Smooth muscle cell (in vitro differentiated cells): ENCODE measurements around the gene CHSY1. TPM values are rescaled to one million over a fixed set of nuclear protein-coding genes. Genes with fewer than 3 reads are reported as not detected.
A peak's percentile ranks its signal among the peaks of the same experiment; 100 is the strongest.

Source experiments
- DNase-seq: peaks from one replicate; lab custom pipeline; 2025; ENCODE audit not compliant: unreplicated experiment; lab: John Stamatoyannopoulos, UW
- H2AFZ ChIP-seq: fragments of 200-600 bp; sonication (generic); 2 replicates; pipeline ENCODE4 v1.6.0; 2016; ENCODE audit warnings: antibody characterized with exemption, low read depth, mild to moderate bottlenecking
- H3F3A ChIP-seq: fragments of 200-600 bp; sonication (generic); 2 replicates; pipeline ENCODE4 v1.6.0; 2017; ENCODE audit warnings: antibody characterized with exemption, low read depth
- H3K27ac ChIP-seq: fragments of 200-600 bp; sonication (generic); 2 replicates; pipeline ENCODE4 v1.5.1; 2016; ENCODE audit warnings: low read depth, mild to moderate bottlenecking
- H3K27me3 ChIP-seq: fragments of 200-600 bp; sonication (generic); 2 replicates; pipeline ENCODE4 v1.6.1; 2016; ENCODE audit warnings: low read depth, mild to moderate bottlenecking
- H3K36me3 ChIP-seq: fragments of 200-600 bp; sonication (generic); 2 replicates; pipeline ENCODE4 v1.5.1; 2016; ENCODE audit warnings: low read depth
- H3K4me1 ChIP-seq: fragments of 200-600 bp; sonication (generic); 2 replicates; pipeline ENCODE4 v1.5.1; 2016; ENCODE audit warnings: low read depth
- H3K4me2 ChIP-seq: fragments of 200-600 bp; sonication (generic); 2 replicates; pipeline ENCODE4 v1.6.0; 2016; ENCODE audit warnings: mild to moderate bottlenecking
- H3K4me3 ChIP-seq: fragments of 200-600 bp; sonication (generic); 2 replicates; pipeline ENCODE4 v1.5.1; 2016; ENCODE audit warnings: mild to moderate bottlenecking
- H3K79me2 ChIP-seq: fragments of 200-600 bp; sonication (generic); 2 replicates; pipeline ENCODE4 v1.6.0; 2016; ENCODE audit warnings: low read depth, mild to moderate bottlenecking
- H3K9ac ChIP-seq: fragments of 200-600 bp; sonication (generic); 2 replicates; pipeline ENCODE4 v1.6.0; 2016; ENCODE audit warnings: low read depth
- H3K9me3 ChIP-seq: fragments of 200-600 bp; sonication (generic); replicated peaks from 2 replicates; pipeline ENCODE4 v1.5.1; 2016; ENCODE audit warnings: low read depth
- H4K20me1 ChIP-seq: fragments of 200-600 bp; sonication (generic); 2 replicates; pipeline ENCODE4 v1.6.0; 2016; ENCODE audit warnings: low read depth
- CTCF ChIP-seq: fragments of 200-600 bp; sonication (generic); IDR thresholded peaks from 2 replicates; pipeline ENCODE4 v1.5.1; 2017; ENCODE audit warnings: borderline replicate concordance, mild to moderate bottlenecking, antibody characterized with exemption; ENCODE audit not compliant: insufficient read depth, poor library complexity, severe bottlenecking
- WGBS: methylation state at CpG from one replicate; pipeline ENCODE4 v1.1.7; 2016; ENCODE audit warnings: low lambda C conversion rate; 5-methylcytosine and 5-hydroxymethylcytosine counted together
- polyA plus RNA-seq: library from polyadenylated mRNA; unstranded; fragments of >200 nt; fragmentation: Nextera tagmentation; extraction: Ambion mirVana; gene quantifications from 2 replicates; pipeline ENCODE4 v1.2.1, GENCODE V29; 2016
- total RNA-seq: library from RNA; depleted of rRNA; stranded (reverse); fragments of >200 nt; gene quantifications from 2 replicates; pipeline ENCODE4 v1.2.3, GENCODE V29; 2014

Gene CHSY1
- total and polyA plus RNA-seq, 2 experiments from 2014 or later = 106 to 123 TPM

GRCh38 chr15:101185336-101185735 is 66.5 kb downstream of the CHSY1 start:
- no peak for DNase-seq
- Histone ChIP-seq H3K4me2 (no peak overlapping the region), H3K4me1 (peaks cover 35% of the 10 kb centered on the region), H2AFZ (no peak overlapping the region), H3K79me2 (peaks cover 86% of the 10 kb centered on the region), H3K27ac (peak overlapping the region; percentile 100), H3K9me3 (no peaks in the 10 kb centered on the region), H4K20me1 (peaks cover 3% of the 10 kb centered on the region), H3K9ac (no peak overlapping the region), H3K36me3 (no peaks in the 10 kb centered on the region), H3F3A (peaks cover 66% of the 10 kb centered on the region), H3K4me3 (no peak overlapping the region), H3K27me3 (no peaks in the 10 kb centered on the region)
- no peak for TF ChIP-seq CTCF
- 95% methylated on average over 6 of the region's 6 CpGs for WGBS

GRCh38 chr15:101184830-101185229 is 67.0 kb downstream of the CHSY1 start:
- no peaks in the 10 kb centered on the region for H3K36me3 ChIP-seq
- no peak overlapping the region for H2AFZ ChIP-seq
- peak overlapping the region; percentile 100 for H3K27ac ChIP-seq

GRCh38 chr15:101183931-101184305 is 67.9 kb downstream of the CHSY1 start:
- no peak overlapping the region for H2AFZ ChIP-seq
- H4K20me1 ChIP-seq = peaks cover 9% of the 10 kb centered on the region
- H3K27me3 ChIP-seq = no peaks in the 10 kb centered on the region
- H3K4me3 ChIP-seq = no peak overlapping the region
- TF ChIP-seq CTCF = no peak
- H3K79me2 ChIP-seq = peaks cover 84% of the 10 kb centered on the region
- no peaks in the 10 kb centered on the region for H3K36me3 ChIP-seq
- H3K4me2 ChIP-seq = peak overlapping the region; percentile 29
- no peak for DNase-seq
- H3F3A ChIP-seq = peaks cover 68% of the 10 kb centered on the region
- H3K9ac ChIP-seq = no peak overlapping the region
- H3K4me1 ChIP-seq = peaks cover 26% of the 10 kb centered on the region
- H3K27ac ChIP-seq = peak overlapping the region; percentile 100
- WGBS = 51% methylated on average over 5 of the region's 5 CpGs
- H3K9me3 ChIP-seq = no peaks in the 10 kb centered on the region

More at GRCh38 chr15:101184830-101185229, 67.0 kb downstream of the CHSY1 start:
- no peaks in the 10 kb centered on the region for H3K9me3 ChIP-seq
- peaks cover 3% of the 10 kb centered on the region for H4K20me1 ChIP-seq
- H3K27me3 ChIP-seq = no peaks in the 10 kb centered on the region
- no peak overlapping the region for H3K9ac ChIP-seq
- no peak for DNase-seq
- peaks cover 33% of the 10 kb centered on the region for H3K4me1 ChIP-seq
- WGBS = 95% methylated on average over 7 of the region's 7 CpGs
- no peak overlapping the region for H3K4me3 ChIP-seq
- peaks cover 86% of the 10 kb centered on the region for H3K79me2 ChIP-seq
- H3K4me2 ChIP-seq = no peak overlapping the region
- peaks cover 69% of the 10 kb centered on the region for H3F3A ChIP-seq
- no peak for TF ChIP-seq CTCF

- peak overlapping the region; percentile 100 for H3K27ac ChIP-seq
- peaks cover 6% of the 10 kb centered on the region for H4K20me1 ChIP-seq
- H3K4me1 ChIP-seq = peaks cover 21% of the 10 kb centered on the region
- peaks cover 87% of the 10 kb centered on the region for H3K79me2 ChIP-seq
- H3K27me3 ChIP-seq = no peaks in the 10 kb centered on the region
- no peak overlapping the region for H3K4me3 ChIP-seq
- DNase-seq = no peak
- no peak for TF ChIP-seq CTCF
- H3F3A ChIP-seq = peaks cover 71% of the 10 kb centered on the region
- no peaks in the 10 kb centered on the region for H3K9me3 ChIP-seq
- no peaks in the 10 kb centered on the region for H3K36me3 ChIP-seq
- H3K4me2 ChIP-seq = peak overlapping the region; percentile 29
- WGBS = 53% methylated on average over 9 of the region's 9 CpGs
- H2AFZ ChIP-seq = no peak overlapping the region
- no peak overlapping the region for H3K9ac ChIP-seq
Observed at GRCh38 chr15:101183226-101183930, 68.5 kb downstream of the CHSY1 start.
